ENCODE measurements around the gene SERTAD4. TPM values are rescaled to one million over a fixed set of nuclear protein-coding genes. Genes with fewer than 3 reads are reported as not detected.

The SERTAD4 gene
- total RNA-seq, 4 donors from 2014 or later = 2.9 to 3.3 (median 3.0) TPM

DNA sequence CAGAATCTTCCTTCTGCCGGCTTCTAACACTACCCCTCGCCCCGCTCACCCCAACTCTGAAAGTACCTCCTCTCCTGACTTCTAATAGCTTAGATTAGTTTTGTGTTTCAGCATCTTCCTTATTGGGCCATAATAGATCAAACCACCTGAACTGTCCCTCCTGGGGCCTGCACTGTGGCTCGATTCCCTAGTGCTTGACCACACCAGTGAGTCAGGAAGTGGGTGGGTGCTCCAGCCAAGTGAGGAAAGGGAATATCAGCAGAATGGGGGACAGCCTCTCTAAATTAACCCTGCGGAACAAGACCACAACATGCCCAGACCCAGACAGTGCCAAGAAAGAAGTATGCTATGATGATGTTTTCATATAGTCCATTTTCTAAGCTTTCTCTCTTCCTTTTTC lies 8.5 kb downstream of the SERTAD4 start:
- no peaks in the 10 kb centered on the region for H3K27me3 ChIP-seq
- no peaks in the 10 kb centered on the region for H3K9me3 ChIP-seq
- H3K4me3 ChIP-seq = no peak overlapping the region
- peaks cover 15 to 51% (median 21%) of the 10 kb centered on the region in 3 donors for H3K4me1 ChIP-seq
- H3K27ac ChIP-seq = no peak overlapping the region
- TF ChIP-seq, protein P1, sequence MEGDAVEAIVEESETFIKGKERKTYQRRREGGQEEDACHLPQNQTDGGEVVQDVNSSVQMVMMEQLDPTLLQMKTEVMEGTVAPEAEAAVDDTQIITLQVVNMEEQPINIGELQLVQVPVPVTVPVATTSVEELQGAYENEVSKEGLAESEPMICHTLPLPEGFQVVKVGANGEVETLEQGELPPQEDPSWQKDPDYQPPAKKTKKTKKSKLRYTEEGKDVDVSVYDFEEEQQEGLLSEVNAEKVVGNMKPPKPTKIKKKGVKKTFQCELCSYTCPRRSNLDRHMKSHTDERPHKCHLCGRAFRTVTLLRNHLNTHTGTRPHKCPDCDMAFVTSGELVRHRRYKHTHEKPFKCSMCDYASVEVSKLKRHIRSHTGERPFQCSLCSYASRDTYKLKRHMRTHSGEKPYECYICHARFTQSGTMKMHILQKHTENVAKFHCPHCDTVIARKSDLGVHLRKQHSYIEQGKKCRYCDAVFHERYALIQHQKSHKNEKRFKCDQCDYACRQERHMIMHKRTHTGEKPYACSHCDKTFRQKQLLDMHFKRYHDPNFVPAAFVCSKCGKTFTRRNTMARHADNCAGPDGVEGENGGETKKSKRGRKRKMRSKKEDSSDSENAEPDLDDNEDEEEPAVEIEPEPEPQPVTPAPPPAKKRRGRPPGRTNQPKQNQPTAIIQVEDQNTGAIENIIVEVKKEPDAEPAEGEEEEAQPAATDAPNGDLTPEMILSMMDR (IDR thresholded peaks at IDR 0.05) = no peak
- TF ChIP-seq POLR2A (IDR thresholded peaks at IDR 0.05) (no peak), POLR2AphosphoS5 (IDR thresholded peaks at IDR 0.05) (no peak), EP300 (IDR thresholded peaks at IDR 0.05) (no peak)
- no peak for ATAC-seq
- H3K36me3 ChIP-seq = no peaks in the 10 kb centered on the region
- 96% methylated on average over 4 of the region's 5 CpGs for WGBS, 2 donors (ENCODE audit: low coverage in 1 of 2)

DNA sequence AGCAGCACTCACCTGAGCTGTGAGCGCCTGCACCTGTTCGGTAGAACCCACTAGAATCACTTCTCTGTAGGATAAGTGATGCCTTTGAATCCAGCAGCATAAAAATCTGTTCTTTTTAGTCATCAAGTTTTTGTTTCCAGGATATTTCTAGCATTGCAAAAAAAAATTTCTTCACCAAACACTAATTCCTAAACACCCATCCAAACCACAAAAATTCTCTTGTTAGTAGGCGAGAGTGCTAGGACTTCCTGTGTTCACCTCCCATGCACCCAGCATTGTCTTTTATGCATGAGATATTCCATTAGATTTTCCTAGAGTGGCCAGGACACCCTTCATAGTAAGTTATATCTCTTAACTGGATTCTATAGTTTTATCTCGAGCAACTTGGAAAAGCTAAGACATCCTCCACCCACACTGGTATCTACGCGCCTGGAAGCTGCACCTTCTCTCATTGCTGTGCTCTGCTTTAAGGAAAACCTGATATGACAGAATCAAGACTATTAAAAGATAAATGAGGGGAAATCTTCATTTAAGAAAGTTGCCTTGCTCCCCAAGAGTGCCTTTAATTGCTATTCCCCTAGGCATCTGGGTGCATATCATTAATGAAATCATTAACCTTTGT lies 12.3 kb downstream of the SERTAD4 start:
- no peaks in the 10 kb centered on the region for H3K27me3 ChIP-seq
- peaks cover 0 to 14% (median 4%) of the 10 kb centered on the region in 3 donors for H3K4me1 ChIP-seq
- no peak overlapping the region for H3K27ac ChIP-seq
- no peak for TF ChIP-seq POLR2AphosphoS5 (IDR thresholded peaks at IDR 0.05)
- TF ChIP-seq, protein P1 (IDR thresholded peaks at IDR 0.05) = no peak
- 85 to 90% methylated on average over 4 to 6 of the region's 6 CpGs for WGBS, 2 donors (ENCODE audit: low coverage in 1 of 2)
- no peak overlapping the region for H3K4me3 ChIP-seq
- no peaks in the 10 kb centered on the region for H3K9me3 ChIP-seq
- no peak for ATAC-seq
- no peaks in the 10 kb centered on the region for H3K36me3 ChIP-seq

DNA sequence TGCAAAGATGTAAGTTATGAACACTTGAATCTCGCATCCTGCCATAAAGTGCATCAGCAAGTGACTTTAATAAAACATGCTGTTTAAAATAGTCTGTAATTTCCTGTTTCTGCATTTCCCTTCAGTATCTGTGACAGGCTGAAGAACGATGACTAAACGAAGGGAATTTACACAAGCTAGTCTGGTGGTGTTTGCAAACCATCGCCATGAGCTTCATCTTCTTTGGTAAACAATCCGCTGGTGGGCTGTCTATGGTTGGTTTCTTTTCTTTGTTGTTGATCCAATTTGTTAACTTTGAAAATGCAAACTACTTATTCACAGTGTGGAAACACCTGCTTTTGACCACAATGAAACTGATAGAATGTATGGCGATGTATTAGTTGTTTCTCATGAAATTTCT lies 13.9 kb downstream of the SERTAD4 start:
- Histone ChIP-seq H3K4me1 (peaks cover 0 to 13% (median 0%) of the 10 kb centered on the region in 3 donors), H3K4me3 (no peak overlapping the region), H3K27me3 (no peaks in the 10 kb centered on the region), H3K9me3 (no peaks in the 10 kb centered on the region), H3K27ac (no peak overlapping the region), H3K36me3 (no peaks in the 10 kb centered on the region)
- ATAC-seq = no peak
- 67 to 79% methylated on average over 6 of the region's 6 CpGs for WGBS, 2 donors (ENCODE audit: low coverage in 1 of 2)
- TF ChIP-seq EP300 (IDR thresholded peaks at IDR 0.05) (no peak), POLR2A (IDR thresholded peaks at IDR 0.05) (no peak), POLR2AphosphoS5 (IDR thresholded peaks at IDR 0.05) (no peak)
- TF ChIP-seq, protein P1 (IDR thresholded peaks at IDR 0.05) = no peak

DNA sequence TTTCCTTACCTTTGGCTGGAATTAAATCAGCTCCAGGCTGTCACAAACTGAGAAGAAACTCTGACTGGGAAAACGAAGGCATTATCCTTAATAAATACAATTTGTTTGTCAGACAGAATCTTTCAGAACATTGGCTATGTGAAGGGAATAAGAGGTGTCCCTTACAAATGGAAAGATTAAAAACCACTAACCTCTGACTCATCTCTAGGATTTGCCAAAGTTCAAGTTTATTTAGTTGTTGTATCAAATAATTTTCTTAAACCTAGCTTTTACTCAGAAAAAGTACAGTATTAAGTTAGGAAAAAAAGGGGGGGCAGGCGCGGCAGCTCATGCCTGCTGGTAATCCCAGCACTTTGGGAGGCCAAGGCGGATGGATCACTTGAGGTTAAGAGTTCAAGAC lies 15.7 kb downstream of the SERTAD4 start:
- Histone ChIP-seq H3K4me3 (no peak overlapping the region), H3K27me3 (no peaks in the 10 kb centered on the region), H3K4me1 (peaks cover 0 to 31% (median 4%) of the 10 kb centered on the region in 3 donors), H3K36me3 (no peaks in the 10 kb centered on the region), H3K9me3 (no peaks in the 10 kb centered on the region), H3K27ac (no peak overlapping the region)
- WGBS, 2 donors (ENCODE audit: low coverage in 1 of 2) = 60 to 90% methylated on average over 1 to 4 of the region's 4 CpGs
- TF ChIP-seq, protein P1 (IDR thresholded peaks at IDR 0.05) = no peak
- no peak for TF ChIP-seq EP300 (IDR thresholded peaks at IDR 0.05)
- no peak for TF ChIP-seq POLR2A (IDR thresholded peaks at IDR 0.05)
- TF ChIP-seq POLR2AphosphoS5 (IDR thresholded peaks at IDR 0.05) = no peak
- no peak for ATAC-seq

DNA sequence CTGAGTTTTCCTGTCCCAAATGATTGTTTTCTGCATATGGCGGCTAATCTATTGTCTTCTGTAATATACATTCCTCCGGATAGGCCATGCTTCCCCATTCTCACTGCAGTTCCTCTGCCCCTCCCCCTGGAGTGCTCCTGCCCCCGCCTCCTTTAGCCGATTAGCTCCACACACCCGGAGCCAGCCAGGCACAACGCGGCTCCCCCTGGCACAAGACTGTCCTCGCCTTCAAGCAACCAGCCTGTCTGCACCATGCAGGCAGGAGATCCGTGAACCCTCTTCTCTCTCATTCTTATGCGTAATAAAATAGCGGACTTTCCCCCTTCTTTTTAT lies 18.0 kb downstream of the SERTAD4 start:
- peak overlapping the region in 1 of 2 donors; percentile 64 for H3K4me3 ChIP-seq
- no peaks in the 10 kb centered on the region for H3K9me3 ChIP-seq
- TF ChIP-seq POLR2AphosphoS5 (IDR thresholded peaks at IDR 0.05) (no peak), EP300 (IDR thresholded peaks at IDR 0.05) (no peak), POLR2A (IDR thresholded peaks at IDR 0.05) (no peak)
- TF ChIP-seq, protein P1 (IDR thresholded peaks at IDR 0.05) = no peak
- peak overlapping the region in 1 of 4 donors; percentile 40 for H3K27ac ChIP-seq
- WGBS, 2 donors (ENCODE audit: low coverage in 1 of 2) = 24 to 32% methylated on average over 9 to 11 of the region's 11 CpGs
- H3K4me1 ChIP-seq = peaks cover 0 to 31% (median 4%) of the 10 kb centered on the region in 3 donors
- H3K36me3 ChIP-seq = no peaks in the 10 kb centered on the region
- ATAC-seq = no peak
- H3K27me3 ChIP-seq = no peaks in the 10 kb centered on the region
